ENCODE measurements around the gene EGFR.
"Not testable (repeated sequence)": the region's sequence is repeated elsewhere in the genome, so short reads cannot be mapped to it uniquely, and the experiment has no call there.

DNA sequence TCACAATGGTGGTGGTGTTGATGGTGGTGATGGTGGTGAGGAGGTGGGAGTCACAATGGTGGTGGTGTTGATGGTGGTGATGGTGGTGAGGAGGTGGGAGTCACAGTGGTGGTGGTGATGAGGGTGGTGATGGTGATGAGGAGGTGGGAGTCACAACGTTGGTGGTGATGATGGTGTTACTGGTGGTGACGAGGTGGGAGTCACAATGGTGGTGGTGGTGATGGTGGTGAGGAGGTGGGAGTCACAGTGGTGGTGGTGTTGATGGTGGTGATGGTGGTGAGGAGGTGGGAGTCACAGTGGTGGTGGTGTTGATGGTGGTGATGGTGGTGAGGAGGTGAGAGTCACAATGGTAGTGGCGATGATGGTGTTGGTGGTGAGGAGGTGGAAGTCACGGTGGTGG, 148.5 kb downstream of the EGFR start:
- not testable (repeated sequence) for TF ChIP-seq CTCF, POLR2A (IDR thresholded peaks at IDR 0.05)

Measured in heart left ventricle (tissue), 13 donors.